Limb (tissue), 2 donors: ENCODE measurements around the gene JDP2.

Source experiments
- DNase-seq, 2 donors: peaks; one replicate each; pipeline ENCODE4 v3.0.0-alpha.2; 2016; ENCODE audit errors: extremely low spot score in 2 of 2

The JDP2 gene

DNA sequence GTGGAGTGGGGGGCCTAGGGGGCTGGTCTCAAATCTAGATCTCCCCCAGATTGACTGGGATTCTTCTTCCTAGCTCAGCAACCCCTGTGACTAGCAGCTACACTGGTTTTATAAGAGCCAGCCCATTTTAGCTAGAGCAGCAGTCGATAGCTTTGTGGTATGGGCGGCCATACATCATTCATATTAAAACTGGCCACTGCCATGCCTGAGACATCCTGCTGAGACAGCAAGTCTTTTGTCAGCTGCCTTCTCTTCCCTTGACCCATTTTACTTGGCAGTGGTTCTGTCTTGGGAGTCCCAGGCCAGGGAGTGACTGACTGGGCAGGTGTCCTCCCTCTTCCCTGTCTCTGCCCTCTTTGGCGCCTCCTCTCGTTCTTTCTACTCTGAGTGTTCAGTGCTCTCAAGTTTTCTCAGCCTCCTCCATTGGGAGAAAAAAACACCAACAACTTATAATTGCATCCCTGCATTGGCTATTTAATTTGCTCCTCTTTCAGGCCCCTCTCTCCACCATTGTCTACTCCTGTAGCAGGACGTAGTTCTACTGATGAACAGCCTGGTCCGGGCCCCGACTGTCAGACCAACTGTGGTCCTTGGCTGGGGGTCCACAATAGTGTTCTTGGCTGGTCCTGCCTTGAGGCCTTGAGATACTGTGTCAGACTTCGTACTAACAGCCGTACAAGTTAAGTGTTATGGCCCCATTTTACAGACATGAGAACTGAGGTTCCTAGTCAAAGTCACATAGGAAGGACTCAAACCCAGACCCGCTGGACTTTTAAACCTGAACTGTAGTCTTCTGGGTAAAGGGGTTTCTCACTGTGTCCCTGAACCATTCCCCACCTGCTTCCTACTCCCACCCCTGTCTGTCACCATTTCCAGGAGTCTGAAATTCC lies 18.3 kb upstream of the JDP2 start:
- no peak for DNase-seq

GRCh38 chr14:75411214-75411540 lies 16.6 kb upstream of the JDP2 start:
- DNase-seq: no peak

GRCh38 chr14:75413013-75413412 lies 14.8 kb upstream of the JDP2 start:
- DNase-seq: no peak

DNA sequence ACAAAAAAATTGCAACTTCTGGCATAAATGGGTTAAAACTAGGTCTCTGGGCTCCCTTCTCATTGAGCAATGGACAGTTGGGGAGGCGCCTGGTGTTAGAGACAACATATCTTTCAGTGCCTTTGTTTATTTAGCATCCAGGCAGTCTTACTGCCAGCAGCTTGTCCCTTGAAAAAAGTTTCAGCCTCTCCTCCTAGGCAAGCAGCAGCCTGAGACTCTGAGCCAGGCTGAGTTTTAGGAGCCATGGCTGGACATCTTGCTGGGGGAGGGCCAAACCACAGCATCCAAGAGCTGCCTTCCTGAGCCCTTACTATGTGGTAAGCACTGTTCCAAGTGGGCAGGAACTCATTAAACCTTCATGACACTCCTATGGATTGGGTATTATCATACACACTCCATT lies 10.1 kb upstream of the JDP2 start:
- DNase-seq: no peak

DNA sequence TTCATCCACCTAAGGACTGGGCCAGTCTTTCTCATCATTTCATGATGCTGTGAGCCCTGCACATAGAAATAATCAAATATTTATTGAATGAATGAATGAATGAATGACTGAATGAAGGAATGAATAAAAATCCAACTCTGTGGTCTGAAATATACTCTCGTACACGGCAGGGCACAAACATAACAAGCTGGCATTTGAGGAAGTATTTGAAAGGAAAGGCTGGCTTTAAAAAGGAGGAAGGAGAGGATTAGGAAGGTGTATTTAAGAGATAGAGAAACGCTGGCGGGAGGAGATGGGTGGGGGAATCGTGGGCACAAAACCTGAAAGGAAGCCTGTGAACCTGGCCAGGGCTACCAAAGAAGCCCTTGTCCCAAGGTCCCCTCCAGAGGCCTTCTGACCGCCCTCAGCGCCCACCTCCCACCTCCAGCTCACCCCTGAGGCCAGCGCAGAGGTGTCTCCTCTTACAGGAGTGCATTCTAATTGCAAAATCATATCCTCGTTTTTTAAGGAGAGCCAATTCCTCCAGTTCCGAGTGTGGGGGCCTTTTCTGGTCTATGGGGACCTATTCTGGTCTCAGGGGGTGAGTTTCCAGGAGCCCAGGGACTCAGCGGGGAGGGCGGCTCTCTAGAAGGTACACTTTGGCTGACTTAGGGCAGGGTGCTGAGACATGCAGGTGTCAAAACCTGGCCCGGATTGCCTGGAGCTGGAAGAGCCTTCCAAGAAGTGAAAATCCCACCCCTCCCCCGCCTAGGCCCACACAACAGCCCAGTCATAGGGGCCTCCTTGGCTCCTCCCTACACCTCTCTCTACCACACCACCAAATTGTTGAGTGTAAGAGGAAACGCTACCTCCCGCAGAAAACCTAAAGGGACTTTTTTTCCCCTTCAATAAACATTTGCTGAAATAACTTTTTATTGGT lies 8.7 kb upstream of the JDP2 start:
- DNase-seq: peak in 1 of 2 donors; percentile 73

- no peak for DNase-seq
Observed at GRCh38 chr14:75422169-75422568, 5.7 kb upstream of the JDP2 start.

DNA sequence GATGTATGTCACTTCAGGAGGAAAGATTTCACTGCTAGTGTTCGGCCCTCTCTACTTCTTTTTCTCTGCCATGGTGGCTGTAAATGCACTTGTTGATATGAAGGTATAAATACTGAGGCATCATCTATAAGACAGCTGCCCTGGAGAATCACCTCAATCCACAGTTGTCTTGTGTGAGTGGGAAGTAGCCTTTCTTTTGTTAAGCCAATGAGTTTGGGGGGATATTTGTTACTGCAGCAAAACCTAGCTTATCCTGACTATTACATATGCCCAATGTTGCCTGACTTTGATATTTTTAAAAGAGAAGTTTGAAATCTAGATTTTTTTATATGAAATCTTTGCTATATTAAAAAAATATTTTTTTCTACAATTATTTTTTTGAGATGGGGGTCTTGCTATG lies 3.3 kb upstream of the JDP2 start:
- no peak for DNase-seq

DNA sequence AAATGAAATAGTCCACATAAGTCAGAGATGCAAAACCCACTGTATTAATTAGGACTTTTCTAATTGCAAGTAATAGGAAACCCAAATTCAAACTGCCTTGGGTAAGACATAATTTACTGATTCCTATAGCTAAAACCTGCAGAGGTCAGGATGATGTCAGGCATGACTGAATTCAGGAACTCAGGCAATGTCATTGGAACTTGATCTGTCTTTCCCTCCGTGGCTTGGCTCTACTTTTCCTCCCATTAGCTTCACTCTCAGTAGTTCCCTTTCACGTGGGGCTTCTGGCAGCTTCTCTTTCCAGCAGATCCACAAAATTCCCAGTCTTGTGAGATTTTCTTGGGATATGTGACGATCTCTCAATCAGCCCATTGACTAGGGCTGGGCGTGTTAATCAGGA lies 2.4 kb upstream of the JDP2 start:
- no peak for DNase-seq

DNA sequence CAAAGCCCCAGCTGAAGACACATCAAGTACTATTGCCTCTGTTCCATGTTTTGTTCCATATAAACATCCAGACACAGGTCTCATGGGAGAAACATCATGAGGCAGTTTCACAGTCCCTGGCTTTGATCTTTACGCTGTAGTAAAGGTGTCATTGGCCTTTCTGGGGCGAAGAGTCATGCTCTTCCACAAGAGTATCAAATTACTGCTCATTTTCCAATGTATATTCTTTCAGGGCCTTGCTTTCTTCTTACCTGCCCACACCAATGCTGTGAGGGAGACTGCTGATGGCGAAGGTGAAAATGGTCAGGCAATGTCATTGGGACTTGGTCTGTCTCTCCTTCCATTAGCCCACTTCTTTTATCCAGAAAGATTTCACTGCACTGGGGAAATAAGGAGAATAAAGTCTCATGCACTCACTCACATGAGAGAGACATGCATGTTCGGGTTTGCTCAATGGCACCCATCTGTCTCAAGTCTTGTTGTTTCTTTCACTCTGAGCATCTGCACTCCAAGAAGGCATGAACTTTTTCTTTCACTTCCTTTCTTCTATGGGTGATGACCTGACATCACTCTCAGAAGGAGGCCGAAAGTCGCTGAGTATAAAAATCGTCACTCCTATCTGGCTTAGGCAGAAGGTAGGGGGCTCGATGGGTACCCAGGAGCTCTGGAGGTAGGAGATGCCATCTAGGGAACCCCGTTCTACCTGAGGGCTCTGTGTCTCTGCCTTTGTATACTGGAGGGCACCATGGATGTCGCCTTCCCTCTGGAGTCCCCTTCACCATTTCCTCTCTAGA lies 1.3 kb upstream of the JDP2 start:
- no peak for DNase-seq

DNA sequence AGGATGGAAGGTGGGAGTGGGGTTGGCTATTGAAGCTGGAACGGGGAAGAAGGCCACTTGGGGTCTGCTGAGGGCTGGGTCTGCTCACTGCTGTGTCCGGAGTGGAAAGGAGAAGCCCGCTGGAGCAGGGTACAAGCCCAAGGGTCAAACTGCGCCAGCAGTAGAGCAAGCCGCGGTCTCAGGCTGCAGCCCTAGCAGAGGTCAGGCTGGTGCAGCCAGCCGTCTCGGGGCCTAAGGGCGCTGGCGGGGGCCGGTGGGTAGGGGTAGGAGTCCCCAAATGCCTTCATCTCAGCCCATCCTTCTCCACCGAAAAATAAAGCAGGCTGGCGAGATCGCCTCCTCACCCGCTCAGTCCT lies 718 bp upstream of the JDP2 start:
- no peak for DNase-seq

DNA sequence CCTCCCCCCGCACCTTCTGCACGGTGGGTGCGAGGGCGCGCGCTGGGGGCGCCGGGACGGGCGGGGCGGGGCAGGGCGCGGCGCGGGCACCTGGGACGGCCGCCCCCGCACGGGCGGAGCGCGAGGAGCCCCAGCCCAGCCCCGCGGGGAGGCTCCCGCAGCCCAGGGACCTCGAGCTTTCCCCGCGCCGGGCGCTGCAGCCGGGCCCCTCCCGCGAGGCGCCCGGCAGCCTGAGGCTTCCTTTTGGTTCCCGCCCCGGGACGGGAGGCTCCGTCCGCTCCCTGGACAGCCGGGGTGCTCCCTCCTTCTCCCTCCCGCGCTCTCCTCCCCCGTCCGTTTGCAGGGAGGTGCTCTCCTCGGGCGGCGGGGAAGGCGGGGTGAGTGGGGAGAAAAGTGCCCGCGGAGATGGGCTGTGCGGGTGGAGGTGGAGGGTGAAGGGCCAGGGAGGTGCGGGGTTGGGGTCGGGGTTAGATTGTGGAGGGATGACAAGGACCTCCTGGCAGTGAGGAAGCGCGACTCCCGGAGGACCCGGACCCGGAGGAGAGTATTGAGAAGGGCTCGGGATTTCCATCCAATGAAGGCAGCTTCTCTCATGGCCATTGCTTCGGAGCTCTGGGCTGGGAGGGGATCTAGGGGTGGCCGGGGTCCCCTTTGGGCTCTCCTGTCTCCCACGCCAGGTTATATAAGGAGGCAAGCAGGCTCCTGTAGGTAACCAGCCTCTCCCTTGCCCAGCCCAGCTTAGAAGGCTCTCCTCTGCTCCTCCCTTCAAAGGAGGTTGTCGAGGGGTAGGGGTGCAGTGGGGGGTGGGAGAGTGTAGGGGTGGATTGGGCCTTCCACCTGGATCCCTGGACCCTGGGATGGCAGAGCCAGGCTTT lies 645 bp downstream of the JDP2 start:
- peak in 1 of 2 donors; percentile 62 for DNase-seq

DNA sequence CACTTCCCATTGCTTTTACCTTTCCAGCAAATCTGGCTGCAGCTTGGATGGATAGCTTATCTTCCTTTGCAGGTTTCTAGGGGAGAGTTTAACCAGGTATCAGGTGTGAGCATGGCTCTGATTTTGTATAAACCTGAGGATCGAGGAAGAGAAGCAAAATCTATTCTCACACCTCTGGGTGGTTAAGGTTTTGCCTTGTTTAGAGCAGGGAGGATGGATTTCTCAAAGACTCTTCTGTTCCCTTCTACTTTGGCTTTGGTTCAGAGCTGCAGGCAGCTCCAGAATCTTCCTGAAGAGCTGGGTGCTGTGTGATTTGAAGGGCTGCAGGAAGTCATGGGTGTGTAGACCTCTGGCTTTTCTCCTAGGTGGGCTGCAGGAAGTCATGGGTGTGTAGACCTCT lies 1.7 kb downstream of the JDP2 start:
- no peak for DNase-seq

GRCh38 chr14:75430116-75430515 lies 2.3 kb downstream of the JDP2 start:
- DNase-seq: peak in 1 of 2 donors; percentile 45

- DNase-seq: peak; percentile 84 to 86
Observed at GRCh38 chr14:75430526-75430925, 2.7 kb downstream of the JDP2 start.

GRCh38 chr14:75430976-75431375 lies 3.2 kb downstream of the JDP2 start:
- DNase-seq: no peak

DNA sequence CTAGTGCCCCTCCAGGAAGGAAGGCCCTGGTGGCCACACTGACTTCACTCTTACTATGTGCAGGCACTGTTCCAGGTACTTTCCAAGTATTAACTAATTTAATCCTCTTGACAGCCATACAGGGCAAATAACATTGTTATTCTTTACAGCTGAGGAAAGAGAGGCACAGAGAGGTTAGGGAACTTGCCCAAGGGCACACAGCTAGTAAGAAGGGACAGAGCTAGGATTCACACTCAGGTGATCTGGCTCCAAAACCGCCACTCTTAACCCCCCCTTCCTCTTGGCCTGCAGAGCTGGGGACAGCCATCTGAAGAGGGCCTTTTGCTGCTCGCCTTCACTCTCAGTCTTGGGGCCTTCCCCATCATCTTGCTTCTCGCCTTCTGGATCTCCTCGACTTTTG lies 4.0 kb downstream of the JDP2 start:
- DNase-seq: no peak

GRCh38 chr14:75432411-75432810 lies 4.6 kb downstream of the JDP2 start:
- no peak for DNase-seq

DNA sequence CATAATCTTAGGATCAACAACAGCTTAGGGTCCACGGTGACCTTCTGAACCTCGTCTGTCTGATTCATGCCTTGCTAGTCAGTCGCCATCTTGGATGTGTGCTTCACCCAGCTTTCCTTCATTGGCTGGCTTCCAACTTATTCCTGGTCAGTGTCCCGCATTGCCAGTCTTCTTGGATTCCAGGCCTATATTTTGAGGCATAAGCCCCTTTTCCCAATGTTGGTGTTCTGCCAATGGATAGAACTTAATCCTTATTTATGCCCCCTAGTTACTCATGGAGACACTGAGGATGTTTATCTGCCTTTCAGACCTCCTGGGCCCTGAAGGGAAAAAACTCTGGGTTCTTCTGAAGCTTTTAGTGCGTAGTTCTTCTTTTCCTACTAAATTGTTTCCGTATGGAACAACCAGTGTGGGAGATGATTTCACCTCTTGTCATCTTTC lies 5.8 kb downstream of the JDP2 start:
- DNase-seq: no peak

DNA sequence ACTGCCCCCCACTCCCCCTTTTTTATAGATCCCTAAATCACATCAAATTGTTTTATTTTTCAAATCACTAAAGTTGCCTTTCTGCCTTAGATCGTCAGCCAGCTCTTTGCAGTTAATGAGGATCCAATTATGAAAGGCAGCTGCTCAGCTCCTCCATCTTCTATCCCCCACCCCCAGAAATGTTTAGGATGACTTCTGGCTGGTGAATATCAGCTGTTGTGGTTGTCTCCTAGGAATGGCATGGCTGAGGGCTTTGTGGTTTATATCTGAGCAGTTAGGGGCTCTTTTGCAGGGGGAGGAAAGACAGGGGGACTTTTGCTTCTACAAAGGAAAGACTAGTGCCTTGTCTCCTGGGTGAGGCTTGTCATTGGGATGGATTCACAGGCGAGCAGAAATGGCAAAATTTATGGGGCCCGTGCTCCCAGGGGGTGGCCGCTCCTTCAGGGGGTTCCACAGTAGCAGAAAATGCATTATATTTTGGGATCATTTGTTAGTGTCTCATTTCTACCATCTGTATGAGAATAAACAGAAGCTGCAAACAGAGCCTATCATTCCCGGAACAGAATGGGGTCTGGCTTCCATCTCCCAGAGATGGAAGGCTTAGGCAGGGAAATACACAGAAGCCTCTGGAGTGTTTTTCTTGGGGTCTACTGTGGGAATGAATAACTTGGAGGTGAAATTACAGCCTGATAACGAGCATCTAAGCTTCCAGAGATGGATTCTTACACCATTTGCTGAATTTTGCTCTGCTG lies 6.5 kb downstream of the JDP2 start:
- no peak for DNase-seq

GRCh38 chr14:75434890-75435248 lies 7.0 kb downstream of the JDP2 start:
- DNase-seq: no peak
